NT2/D1 (cell line): ENCODE results near the gene TK2.
A peak's percentile ranks its signal among the peaks of the same experiment; 100 is the strongest.

Experiments used
- DNase-seq: peaks from one replicate; pipeline ENCODE4 v3.0.0-alpha.2; 2011; ENCODE audit warnings: low read depth, low spot score
- H3K27me3 ChIP-seq: 2 replicates; pipeline ENCODE4 v1.6.0; 2011; ENCODE audit warnings: mild to moderate bottlenecking; ENCODE audit not compliant: insufficient read length, insufficient read depth
- H3K36me3 ChIP-seq: 2 replicates; pipeline ENCODE4 v1.6.1; 2011; ENCODE audit warnings: mild to moderate bottlenecking, low read length, mixed read lengths; ENCODE audit not compliant: insufficient read depth, insufficient read length
- H3K4me1 ChIP-seq: 2 replicates; pipeline ENCODE4 v1.5.1; 2011; ENCODE audit not compliant: insufficient read depth, insufficient read length
- H3K4me3 ChIP-seq: 2 replicates; pipeline ENCODE4 v1.5.1; 2011; ENCODE audit warnings: low read depth; ENCODE audit not compliant: insufficient read length
- H3K9ac ChIP-seq: 2 replicates; pipeline ENCODE4 v1.6.0; 2011; ENCODE audit warnings: low read depth; ENCODE audit not compliant: insufficient read length
- H3K9me3 ChIP-seq: 2 replicates; pipeline ENCODE4 v1.5.1; 2011; ENCODE audit warnings: mild to moderate bottlenecking, low read length; ENCODE audit not compliant: insufficient read depth
- SUZ12 ChIP-seq: IDR thresholded peaks from 2 replicates; pipeline ENCODE4 v1.6.1; 2011; ENCODE audit not compliant: insufficient read length, insufficient read depth; ENCODE audit errors: extremely low read depth
- YY1 ChIP-seq: IDR thresholded peaks from 2 replicates; pipeline ENCODE4 v1.6.1; 2011; ENCODE audit not compliant: insufficient read length, insufficient read depth
- ZNF274 ChIP-seq: IDR thresholded peaks from 2 replicates; pipeline ENCODE4 v1.6.1; 2011; ENCODE audit warnings: mild to moderate bottlenecking, low read depth, low read length

The TK2 gene

DNA sequence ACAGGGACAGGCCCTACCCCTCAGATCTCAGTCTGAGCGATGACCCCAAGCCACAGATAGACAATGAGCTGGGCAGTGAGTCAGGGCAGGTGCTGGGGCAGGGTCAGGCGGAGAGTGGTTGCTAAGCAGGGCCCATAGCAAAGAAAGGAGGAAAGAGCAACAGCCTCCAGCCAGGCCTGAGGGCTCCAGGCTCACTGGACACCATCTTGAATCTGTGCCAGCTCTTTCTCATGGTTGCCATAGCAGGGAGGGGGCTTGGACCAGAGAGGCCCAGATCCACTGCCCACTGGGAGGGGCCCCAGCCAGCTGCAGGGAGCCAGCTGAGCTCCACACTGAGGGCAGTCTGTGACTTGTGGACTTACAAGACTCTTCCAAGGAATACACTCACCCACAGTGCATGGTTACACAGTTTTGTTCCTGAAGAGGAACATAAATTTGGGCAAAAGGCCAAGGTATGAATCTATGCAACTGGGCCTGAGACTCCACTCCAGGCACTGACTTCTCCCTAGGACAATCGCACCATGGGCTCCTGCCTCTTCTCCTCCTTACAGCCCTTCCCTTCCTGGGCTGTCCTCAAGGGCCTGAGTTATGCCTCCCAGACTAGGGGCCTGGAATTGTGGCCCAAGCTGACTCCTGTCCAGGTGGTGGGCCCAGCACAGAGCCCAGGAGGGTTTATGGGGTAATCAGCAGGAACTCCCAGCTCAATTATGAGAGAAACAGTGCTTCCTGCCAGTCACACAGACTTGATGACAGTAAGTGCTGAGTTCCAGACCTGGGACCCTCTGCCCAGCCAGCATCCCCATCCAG, 62.9 kb downstream of the TK2 start:
- H3K9me3 ChIP-seq = peaks cover 5% of the 10 kb centered on the region; the same call in 1 of the 2 replicates
- H3K9ac ChIP-seq = no peak overlapping the region
- no peak for DNase-seq
- no peaks in the 10 kb centered on the region for H3K36me3 ChIP-seq
- no peaks in the 10 kb centered on the region for H3K27me3 ChIP-seq
- no peak for TF ChIP-seq SUZ12
- no peak for TF ChIP-seq YY1
- TF ChIP-seq ZNF274 = no peak
- peaks cover 18% of the 10 kb centered on the region for H3K4me1 ChIP-seq
- H3K4me3 ChIP-seq = no peak overlapping the region

- H3K9ac ChIP-seq = no peak overlapping the region
- peaks cover 5% of the 10 kb centered on the region; the same call in 1 of the 2 replicates for H3K9me3 ChIP-seq
- DNase-seq = no peak
- H3K4me3 ChIP-seq = no peak overlapping the region
- TF ChIP-seq SUZ12 (no peak), YY1 (no peak), ZNF274 (no peak)
- no peaks in the 10 kb centered on the region for H3K27me3 ChIP-seq
- H3K4me1 ChIP-seq = peaks cover 18% of the 10 kb centered on the region
- H3K36me3 ChIP-seq = no peaks in the 10 kb centered on the region
Observed at GRCh38 chr16:66486199-66486772, 63.6 kb downstream of the TK2 start.

- no peak for TF ChIP-seq SUZ12
- no peak for TF ChIP-seq YY1
- no peak for TF ChIP-seq ZNF274
Observed at GRCh38 chr16:66485376-66485775, 64.5 kb downstream of the TK2 start.

GRCh38 chr16:66484453-66485213, 65.3 kb downstream of the TK2 start:
- Histone ChIP-seq H3K9me3 (peaks cover 5% of the 10 kb centered on the region; the same call in 1 of the 2 replicates), H3K4me1 (peaks cover 22% of the 10 kb centered on the region), H3K4me3 (no peak overlapping the region), H3K9ac (no peak overlapping the region), H3K36me3 (no peaks in the 10 kb centered on the region), H3K27me3 (no peaks in the 10 kb centered on the region)
- no peak for DNase-seq
- no peak for TF ChIP-seq YY1
- TF ChIP-seq ZNF274 = no peak
- TF ChIP-seq SUZ12 = no peak

More at GRCh38 chr16:66485376-66485775, 64.5 kb downstream of the TK2 start:
- H3K36me3 ChIP-seq = no peaks in the 10 kb centered on the region
- H3K4me1 ChIP-seq = peaks cover 15% of the 10 kb centered on the region
- no peaks in the 10 kb centered on the region for H3K27me3 ChIP-seq
- DNase-seq = no peak
- H3K4me3 ChIP-seq = no peak overlapping the region
- peaks cover 5% of the 10 kb centered on the region; the same call in 1 of the 2 replicates for H3K9me3 ChIP-seq
- H3K9ac ChIP-seq = no peak overlapping the region

DNA sequence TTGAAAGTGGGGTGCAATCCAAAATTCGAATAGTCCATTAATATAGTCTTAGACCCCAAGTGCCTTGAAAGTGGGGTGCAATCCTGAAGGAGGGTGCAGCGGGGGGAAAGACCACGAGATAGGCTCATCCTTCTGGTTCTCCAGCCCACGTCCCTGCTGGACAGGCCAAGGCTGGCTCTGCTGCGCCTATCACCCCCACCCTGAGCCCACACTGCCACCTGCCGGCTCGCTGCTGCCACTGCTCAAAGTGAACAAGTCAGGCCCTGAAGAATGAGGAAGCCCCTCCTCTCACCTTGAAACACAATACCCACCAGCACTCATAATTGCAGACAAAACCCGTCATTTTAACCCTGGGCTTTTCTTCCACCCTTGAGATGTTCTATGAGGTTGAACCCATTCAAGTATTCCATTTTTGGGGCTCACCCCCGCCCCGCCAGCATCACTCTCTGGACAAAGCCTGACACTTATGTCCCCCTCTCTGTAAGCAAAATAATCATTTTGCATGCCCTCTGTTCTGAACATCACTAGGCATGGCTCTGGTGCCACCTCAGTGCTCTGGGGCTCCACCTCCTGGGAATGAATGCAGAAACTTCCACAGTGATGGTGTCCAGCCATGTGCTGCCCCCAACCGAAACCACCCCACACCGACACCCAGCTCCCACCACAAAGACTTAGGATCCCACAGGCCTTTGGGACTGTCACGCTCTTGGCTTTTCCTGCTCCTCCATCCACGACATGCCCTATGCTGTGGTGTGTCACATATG, 66.1 kb downstream of the TK2 start:
- Histone ChIP-seq H3K36me3 (no peaks in the 10 kb centered on the region), H3K27me3 (no peaks in the 10 kb centered on the region), H3K9ac (no peak overlapping the region), H3K9me3 (peaks cover 5% of the 10 kb centered on the region; the same call in 1 of the 2 replicates), H3K4me1 (peaks cover 26% of the 10 kb centered on the region), H3K4me3 (no peak overlapping the region)
- DNase-seq = peak; percentile 68
- TF ChIP-seq YY1 (no peak), ZNF274 (no peak), SUZ12 (no peak)

- Histone ChIP-seq H3K4me3 (no peak overlapping the region), H3K9ac (no peak overlapping the region), H3K27me3 (no peaks in the 10 kb centered on the region), H3K9me3 (no peaks in the 10 kb centered on the region), H3K4me1 (peaks cover 28% of the 10 kb centered on the region), H3K36me3 (no peaks in the 10 kb centered on the region)
- TF ChIP-seq SUZ12 = no peak
- no peak for TF ChIP-seq YY1
- no peak for TF ChIP-seq ZNF274
- DNase-seq = no peak
Observed at GRCh38 chr16:66481943-66482390, 68.0 kb downstream of the TK2 start.
